GM06990 (cell line): Measurements from ENCODE around the gene RBM41.
"Not testable (repeated sequence)": the region's sequence is repeated elsewhere in the genome, so short reads cannot be mapped to it uniquely, and the experiment has no call there.

ENCODE experiments used
- DNase-seq: peaks from one replicate; pipeline ENCODE4 v3.0.0-alpha.2; 2011; ENCODE audit not compliant: insufficient read length; ENCODE audit errors: extremely low read depth
- H3K27me3 ChIP-seq: replicated peaks from 2 replicates; pipeline ENCODE4 v1.6.0; 2011; ENCODE audit warnings: low read length; ENCODE audit not compliant: control insufficient read depth, insufficient read depth
- H3K36me3 ChIP-seq: 2 replicates; pipeline ENCODE4 v1.5.1; 2011; ENCODE audit warnings: low read length; ENCODE audit not compliant: control insufficient read depth, insufficient read depth
- H3K4me3 ChIP-seq: replicated peaks from 2 replicates; pipeline ENCODE4 v1.5.1; 2011; ENCODE audit warnings: low read depth, mild to moderate bottlenecking, control low read depth, low read length
- TF ChIP-seq, protein P1 (sequence below): IDR thresholded peaks from 2 replicates; pipeline ENCODE4 v1.5.1; 2011; ENCODE audit warnings: low read length, control low read depth, mild to moderate bottlenecking, inconsistent platforms; ENCODE audit not compliant: insufficient read depth, poor library complexity, severe bottlenecking

RBM41 gene

DNA sequence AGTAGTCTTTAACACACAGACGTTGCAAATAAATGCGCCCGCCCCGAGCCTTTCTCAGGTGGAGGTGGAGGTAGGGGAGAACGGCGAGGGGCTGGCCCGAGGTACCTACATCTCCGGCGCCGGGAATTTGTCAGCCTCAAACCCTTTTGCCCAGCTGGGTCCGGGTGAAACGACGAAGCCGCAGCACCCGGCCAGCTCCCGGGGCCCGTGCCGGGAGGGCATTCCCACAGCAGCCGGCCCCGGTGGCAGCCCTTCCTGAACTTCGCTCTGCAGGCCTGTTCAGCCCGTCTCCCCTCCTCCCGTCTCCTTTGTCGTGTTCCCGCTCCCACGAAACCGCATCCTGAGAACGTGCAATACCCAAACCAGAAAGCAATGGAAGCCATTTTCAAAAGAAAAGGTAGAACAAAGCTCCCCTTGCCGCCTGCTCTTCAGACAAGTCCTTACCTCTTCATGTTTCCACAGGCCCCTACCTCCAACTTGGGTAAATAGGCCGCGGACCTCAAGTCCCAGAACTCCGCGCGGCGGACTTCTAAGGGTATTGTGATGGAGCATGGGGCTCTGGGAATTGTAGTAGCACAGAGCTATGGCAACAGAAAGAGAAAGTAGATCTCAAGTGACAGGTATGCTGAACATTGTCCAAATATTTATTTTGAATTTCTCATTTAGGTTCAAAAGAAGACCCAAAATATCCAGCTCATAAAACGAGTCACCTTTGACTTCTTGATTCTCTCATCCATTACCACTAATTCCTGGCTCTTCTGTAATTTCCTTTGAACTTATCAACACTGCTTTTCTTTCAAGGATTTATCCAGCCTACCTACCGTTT lies at the start of gene RBM41:
Gene RBM41 (minus strand): TSS at position 501 of the 826 bp plus-strand sequence. CDS start 49 bp downstream, at position 452.
- Histone ChIP-seq H3K27me3 (no peaks in the 10 kb centered on the region), H3K4me3 (peak within 1 kb of the TSS; percentile 69), H3K36me3 (0 out of 2 replicates have a peak, but pooled peaks cover 1% of the 10 kb centered on the region)
- TF ChIP-seq, protein P1, sequence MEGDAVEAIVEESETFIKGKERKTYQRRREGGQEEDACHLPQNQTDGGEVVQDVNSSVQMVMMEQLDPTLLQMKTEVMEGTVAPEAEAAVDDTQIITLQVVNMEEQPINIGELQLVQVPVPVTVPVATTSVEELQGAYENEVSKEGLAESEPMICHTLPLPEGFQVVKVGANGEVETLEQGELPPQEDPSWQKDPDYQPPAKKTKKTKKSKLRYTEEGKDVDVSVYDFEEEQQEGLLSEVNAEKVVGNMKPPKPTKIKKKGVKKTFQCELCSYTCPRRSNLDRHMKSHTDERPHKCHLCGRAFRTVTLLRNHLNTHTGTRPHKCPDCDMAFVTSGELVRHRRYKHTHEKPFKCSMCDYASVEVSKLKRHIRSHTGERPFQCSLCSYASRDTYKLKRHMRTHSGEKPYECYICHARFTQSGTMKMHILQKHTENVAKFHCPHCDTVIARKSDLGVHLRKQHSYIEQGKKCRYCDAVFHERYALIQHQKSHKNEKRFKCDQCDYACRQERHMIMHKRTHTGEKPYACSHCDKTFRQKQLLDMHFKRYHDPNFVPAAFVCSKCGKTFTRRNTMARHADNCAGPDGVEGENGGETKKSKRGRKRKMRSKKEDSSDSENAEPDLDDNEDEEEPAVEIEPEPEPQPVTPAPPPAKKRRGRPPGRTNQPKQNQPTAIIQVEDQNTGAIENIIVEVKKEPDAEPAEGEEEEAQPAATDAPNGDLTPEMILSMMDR, result no peak
- peak; percentile 64 for DNase-seq

DNA sequence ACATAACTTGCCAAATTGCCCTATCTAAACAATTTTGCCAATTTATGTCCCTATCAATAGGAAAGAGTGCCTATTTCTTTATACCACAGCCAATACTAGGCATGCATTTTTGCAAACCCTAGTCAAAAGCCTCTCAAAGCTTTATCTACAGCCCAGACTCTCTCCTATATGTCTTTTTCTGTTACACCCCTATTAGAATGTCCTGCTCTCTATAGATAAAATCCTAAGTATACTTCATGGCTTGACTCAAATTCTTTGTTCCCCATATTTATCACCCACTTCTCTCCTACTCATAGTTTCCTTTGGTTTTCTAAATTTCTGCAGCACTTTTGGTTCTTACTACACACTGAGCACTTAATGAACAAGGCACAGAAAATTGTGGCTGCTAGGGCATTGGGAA lies 49.6 kb upstream of the RBM41 start:
- no peak for DNase-seq
- Histone ChIP-seq H3K4me3 (no peak overlapping the region), H3K36me3 (no peaks in the 10 kb centered on the region), H3K27me3 (no peaks in the 10 kb centered on the region)
- TF ChIP-seq, protein P1, result no peak

DNA sequence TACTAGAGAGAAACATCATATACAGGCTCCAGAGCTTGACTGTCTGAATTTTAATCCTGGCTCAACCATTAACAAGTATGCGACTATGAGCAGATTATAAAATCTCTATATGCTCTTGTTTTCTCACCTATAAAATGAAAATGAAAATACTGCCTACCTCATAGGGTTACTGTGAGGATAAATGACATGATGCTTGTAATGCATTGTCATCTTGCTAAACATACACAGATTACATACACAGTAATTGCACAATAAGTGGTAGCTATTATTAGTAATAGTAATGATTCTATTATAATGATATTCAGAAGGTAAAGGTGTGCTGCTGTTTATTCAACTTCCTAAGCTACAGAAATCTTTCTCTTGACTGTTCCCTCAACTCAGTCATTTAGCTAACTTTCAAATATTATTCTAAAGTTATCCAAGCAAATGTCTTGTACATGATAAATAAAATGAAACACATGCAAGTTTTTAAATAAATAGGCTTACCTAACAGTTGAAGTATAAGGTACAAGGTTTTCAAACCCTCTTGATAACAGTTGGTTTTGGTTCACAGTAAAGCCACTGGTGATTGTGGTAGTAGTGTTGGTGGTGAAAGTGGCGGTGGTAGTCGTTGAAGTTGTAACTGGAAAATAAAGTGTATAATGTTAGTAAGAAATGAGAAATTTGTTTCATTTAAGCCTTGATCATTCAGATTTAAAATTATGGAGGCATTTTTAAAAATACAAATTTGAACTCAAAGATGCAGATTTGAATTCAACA lies 48.7 kb upstream of the RBM41 start:
- H3K27me3 ChIP-seq, result no peaks in the 10 kb centered on the region
- TF ChIP-seq, protein P1, result no peak
- no peaks in the 10 kb centered on the region for H3K36me3 ChIP-seq
- DNase-seq, result no peak
- no peak overlapping the region for H3K4me3 ChIP-seq

DNA sequence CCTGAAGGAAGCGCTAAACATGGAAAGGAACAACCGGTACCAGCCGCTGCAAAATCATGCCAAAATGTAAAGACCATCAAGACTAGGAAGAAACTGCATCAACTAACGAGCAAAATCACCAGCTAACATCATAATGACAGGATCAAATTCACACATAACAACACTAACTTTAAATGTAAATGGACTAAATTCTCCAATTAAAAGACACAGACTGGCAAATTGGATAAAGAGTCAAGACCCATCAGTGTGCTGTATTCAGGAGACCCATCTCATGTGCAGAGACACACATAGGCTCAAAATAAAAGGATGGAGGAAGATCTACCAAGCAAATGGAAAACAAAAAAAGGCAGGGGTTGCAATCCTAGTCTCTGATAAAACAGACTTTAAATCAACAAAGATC lies 39.0 kb upstream of the RBM41 start:
- DNase-seq, H3K36me3 ChIP-seq, H3K4me3 ChIP-seq, H3K27me3 ChIP-seq: not testable (repeated sequence)

DNA sequence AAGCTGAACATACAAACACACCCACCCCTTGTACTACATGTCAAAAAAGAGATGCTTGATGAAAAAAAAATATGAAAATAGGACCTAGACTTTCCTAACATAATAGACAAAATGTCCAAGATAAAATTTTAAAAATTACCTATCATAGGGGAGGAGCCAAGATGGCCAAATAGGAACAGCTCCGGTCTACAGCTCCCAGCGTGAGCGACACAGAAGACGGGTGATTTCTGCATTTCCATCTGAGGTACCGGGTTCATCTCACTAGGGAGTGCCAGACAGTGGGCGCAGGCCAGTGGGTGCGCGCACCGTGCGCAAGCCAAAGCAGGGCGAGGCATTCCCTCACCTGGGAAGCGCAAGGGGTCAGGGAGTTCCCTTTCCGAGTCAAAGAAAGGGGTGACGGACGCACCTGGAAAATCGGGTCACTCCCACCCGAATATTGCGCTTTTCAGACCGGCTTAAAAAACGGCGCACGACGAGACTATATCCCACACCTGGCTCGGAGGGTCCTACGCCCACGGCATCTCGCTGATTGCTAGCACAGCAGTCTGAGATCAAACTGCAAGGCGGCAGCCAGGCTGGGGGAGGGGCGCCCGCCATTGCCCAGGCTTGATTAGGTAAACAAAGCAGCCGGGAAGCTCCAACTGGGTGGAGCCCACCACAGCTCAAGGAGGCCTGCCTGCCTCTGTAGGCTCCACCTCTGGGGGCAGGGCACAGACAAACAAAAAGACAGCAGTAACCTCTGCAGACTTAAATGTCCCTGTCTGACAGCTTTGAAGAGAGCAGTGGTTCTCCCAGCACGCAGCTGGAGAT lies 37.2 kb upstream of the RBM41 start:
- DNase-seq, H3K36me3 ChIP-seq, H3K27me3 ChIP-seq: not testable (repeated sequence)
- peak overlapping the region; percentile 10; the same call in 1 of the 2 replicates for H3K4me3 ChIP-seq

DNA sequence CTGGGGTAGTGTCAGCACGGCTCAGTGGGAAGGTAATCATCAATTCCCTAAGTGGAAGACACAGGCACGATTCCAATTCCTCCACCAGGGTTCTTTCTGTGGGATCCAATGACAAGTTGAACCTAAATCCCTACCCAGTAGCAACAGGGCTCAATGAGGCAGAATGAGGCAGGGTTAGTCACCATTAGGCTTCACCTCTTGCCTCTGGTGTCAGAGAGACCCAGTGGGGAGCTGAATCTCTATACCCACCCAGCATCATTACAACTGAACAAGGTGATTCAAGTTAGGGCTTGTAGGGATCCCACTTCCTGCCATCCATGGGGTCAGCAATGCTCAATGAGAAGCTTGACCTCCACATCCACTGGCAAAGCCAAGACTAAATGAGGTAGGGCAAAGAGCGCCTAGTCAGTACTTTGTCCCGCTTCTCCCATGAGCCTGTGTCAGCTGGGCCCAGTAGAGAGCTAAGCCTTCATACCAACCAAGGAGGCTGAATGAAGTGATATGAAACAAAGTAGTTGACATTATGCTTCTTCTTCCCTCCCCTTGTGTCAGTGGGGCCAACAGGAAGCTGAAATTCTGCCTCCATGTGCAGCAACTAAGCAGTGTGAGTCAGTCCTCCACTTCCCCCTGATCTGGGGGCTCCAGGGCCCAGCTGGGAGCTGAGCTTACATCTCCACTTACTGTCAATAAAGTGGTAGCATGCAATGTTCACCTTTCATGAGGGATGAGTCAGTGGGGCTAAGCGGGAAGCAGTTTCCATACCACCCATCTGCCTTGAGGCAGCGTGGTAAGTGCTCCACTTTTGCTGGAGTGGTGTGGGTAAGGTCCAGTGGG lies 36.4 kb upstream of the RBM41 start:
- DNase-seq, result no peak
- no peaks in the 10 kb centered on the region for H3K36me3 ChIP-seq
- no peak overlapping the region for H3K4me3 ChIP-seq
- TF ChIP-seq, protein P1, result no peak
- no peaks in the 10 kb centered on the region for H3K27me3 ChIP-seq
